KMS-11 (cell line): ENCODE measurements around the gene UQCRC2.

ENCODE experiments used
- H2AFZ ChIP-seq: fragments of 200-600 bp; sonication (generic); 2 replicates; pipeline ENCODE4 v1.6.1; 2016; ENCODE audit warnings: antibody characterized with exemption, mixed run types, low read depth
- H3K27ac ChIP-seq: fragments of 200-600 bp; sonication (generic); 2 replicates; pipeline ENCODE4 v1.6.1; 2016; ENCODE audit warnings: mild to moderate bottlenecking, mixed run types
- H3K27me3 ChIP-seq: fragments of 200-600 bp; sonication (generic); 2 replicates; pipeline ENCODE4 v1.6.1; 2017; ENCODE audit warnings: mild to moderate bottlenecking, low read depth, mixed run types, moderate library complexity; ENCODE audit not compliant: insufficient read depth
- H3K36me3 ChIP-seq: fragments of 200-600 bp; sonication (generic); 2 replicates; pipeline ENCODE4 v1.6.1; 2017; ENCODE audit warnings: mild to moderate bottlenecking, mixed run types; ENCODE audit not compliant: insufficient read depth
- H3K4me1 ChIP-seq: fragments of 200-600 bp; sonication (generic); 2 replicates; pipeline ENCODE4 v1.6.1; 2016; ENCODE audit warnings: mild to moderate bottlenecking, low read depth, mixed run types; ENCODE audit not compliant: poor library complexity, severe bottlenecking
- H3K4me2 ChIP-seq: fragments of 200-600 bp; sonication (generic); 2 replicates; pipeline ENCODE4 v1.7.0; 2016; ENCODE audit warnings: mild to moderate bottlenecking, mixed run types
- H3K4me3 ChIP-seq: fragments of 200-600 bp; sonication (generic); IDR thresholded peaks from 2 replicates; pipeline ENCODE4 v1.6.1; 2017; ENCODE audit warnings: low read depth, low read length, mixed read lengths; ENCODE audit not compliant: insufficient read depth
- H3K79me2 ChIP-seq: fragments of 200-600 bp; sonication (generic); 2 replicates; pipeline ENCODE4 v1.6.1; 2016; ENCODE audit warnings: low read depth, mixed run types; ENCODE audit not compliant: insufficient read depth
- H3K9ac ChIP-seq: fragments of 200-600 bp; sonication (generic); 2 replicates; pipeline ENCODE4 v1.6.1; 2016; ENCODE audit warnings: mild to moderate bottlenecking, mixed run types
- H4K20me1 ChIP-seq: fragments of 200-600 bp; sonication (generic); 2 replicates; pipeline ENCODE4 v1.6.1; 2016; ENCODE audit warnings: mild to moderate bottlenecking, mixed run types; ENCODE audit not compliant: insufficient read depth
- CTCF ChIP-seq: fragments of 200-600 bp; sonication (generic); conservative IDR thresholded peaks from 2 replicates; pipeline ENCODE4 v1.6.1; 2017; ENCODE audit warnings: low read depth, mild to moderate bottlenecking, antibody characterized with exemption, low read length, moderate library complexity, mixed read lengths

Gene UQCRC2

GRCh38 chr16:22003195-22003594 is 50.0 kb downstream of the UQCRC2 start:
- no peak overlapping the region for H3K9ac ChIP-seq
- no peaks in the 10 kb centered on the region for H4K20me1 ChIP-seq
- H3K4me1 ChIP-seq, result peaks cover 16% of the 10 kb centered on the region
- no peak for TF ChIP-seq CTCF
- no peaks in the 10 kb centered on the region for H3K36me3 ChIP-seq
- no peak overlapping the region for H3K27ac ChIP-seq
- no peaks in the 10 kb centered on the region for H3K27me3 ChIP-seq
- H2AFZ ChIP-seq, result no peak overlapping the region
- no peak overlapping the region for H3K4me2 ChIP-seq
- H3K79me2 ChIP-seq, result no peaks in the 10 kb centered on the region
- no peak overlapping the region for H3K4me3 ChIP-seq

- H3K4me3 ChIP-seq, result no peak overlapping the region
- no peaks in the 10 kb centered on the region for H4K20me1 ChIP-seq
- no peak overlapping the region for H3K4me2 ChIP-seq
- no peak overlapping the region for H3K9ac ChIP-seq
- TF ChIP-seq CTCF, result no peak
- no peaks in the 10 kb centered on the region for H3K36me3 ChIP-seq
- H3K27me3 ChIP-seq, result no peaks in the 10 kb centered on the region
- peaks cover 24% of the 10 kb centered on the region for H3K4me1 ChIP-seq
- no peak overlapping the region for H2AFZ ChIP-seq
- no peak overlapping the region for H3K27ac ChIP-seq
- H3K79me2 ChIP-seq, result peaks cover 11% of the 10 kb centered on the region; the same call in 1 of the 2 replicates
Observed at GRCh38 chr16:22004341-22004740, 51.2 kb downstream of the UQCRC2 start.

GRCh38 chr16:22005746-22006145 is 52.6 kb downstream of the UQCRC2 start:
- Histone ChIP-seq H3K79me2 (peaks cover 21% of the 10 kb centered on the region; the same call in 1 of the 2 replicates), H4K20me1 (no peaks in the 10 kb centered on the region), H3K4me2 (no peak overlapping the region), H3K9ac (no peak overlapping the region), H3K4me3 (no peak overlapping the region), H2AFZ (no peak overlapping the region), H3K4me1 (peaks cover 22% of the 10 kb centered on the region), H3K27ac (no peak overlapping the region), H3K36me3 (no peaks in the 10 kb centered on the region), H3K27me3 (no peaks in the 10 kb centered on the region)
- no peak for TF ChIP-seq CTCF

DNA sequence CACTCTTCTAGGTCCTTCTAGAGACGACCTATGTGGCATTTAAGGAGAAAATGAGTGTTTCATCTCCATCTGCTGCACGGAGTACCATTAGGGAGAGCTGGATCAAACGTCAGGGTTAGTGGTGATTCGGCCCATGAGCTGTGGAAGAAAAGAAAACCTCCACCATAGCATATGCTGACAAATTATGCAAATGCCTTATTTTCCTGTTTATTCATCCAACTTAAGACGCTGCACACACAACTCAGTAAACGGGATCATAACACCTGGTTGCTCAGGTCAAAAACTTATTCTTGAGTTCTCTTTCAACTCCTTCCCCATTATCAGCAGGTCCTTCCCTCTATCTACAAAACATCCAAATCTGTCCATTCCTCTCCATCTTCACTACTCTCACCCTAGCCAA is 53.5 kb downstream of the UQCRC2 start:
- H4K20me1 ChIP-seq, result no peaks in the 10 kb centered on the region
- no peaks in the 10 kb centered on the region for H3K27me3 ChIP-seq
- peak overlapping the region; percentile 52 for H3K4me3 ChIP-seq
- H3K4me1 ChIP-seq, result peaks cover 15% of the 10 kb centered on the region
- no peak for TF ChIP-seq CTCF
- H3K79me2 ChIP-seq, result peaks cover 27% of the 10 kb centered on the region; the same call in 1 of the 2 replicates
- no peaks in the 10 kb centered on the region for H3K36me3 ChIP-seq
- H3K9ac ChIP-seq, result no peak overlapping the region
- H2AFZ ChIP-seq, result no peak overlapping the region
- H3K27ac ChIP-seq, result no peak overlapping the region
- peak overlapping the region; percentile 70; the same call in 1 of the 2 replicates for H3K4me2 ChIP-seq
